Ovary (tissue), 9 donors: ENCODE data around the gene KCNH6. TPM values are rescaled to one million over a fixed set of nuclear protein-coding genes. Genes with fewer than 3 reads are reported as not detected.

Experiments used
- DNase-seq, 5 donors: peaks; one replicate each; pipeline ENCODE4 v3.0.0-alpha.2; 2019 to 2020
- H3K27ac ChIP-seq, 2 donors: fragments of 200-600 bp; one replicate each; pipeline versions ENCODE4 v1.5.1 to v1.8.0; 2019 to 2022
- H3K27me3 ChIP-seq: fragments of 200-600 bp; one replicate; pipeline ENCODE4 v1.8.0; 2022
- H3K36me3 ChIP-seq: fragments of 200-600 bp; sonication (generic); one replicate; pipeline ENCODE4 v1.5.1; 2019
- H3K4me1 ChIP-seq: one replicate; pipeline ENCODE4 v1.8.1; 2013; ENCODE audit warnings: mild to moderate bottlenecking, moderate library complexity; ENCODE audit not compliant: insufficient read depth
- H3K4me3 ChIP-seq: fragments of 200-600 bp; sonication (generic); one replicate; pipeline ENCODE4 v1.5.1; 2017
- H3K9me3 ChIP-seq, 2 donors: fragments of 200-600 bp in 1 of 2; sonication (generic) in 1 of 2; one replicate each; pipeline versions ENCODE4 v1.5.1 to v1.8.1; 2013 to 2019; ENCODE audit warnings: mild to moderate bottlenecking in 1 of 2, moderate library complexity in 1 of 2
- EP300 ChIP-seq: sonication (generic); formaldehyde crosslinking; IDR thresholded peaks from one replicate; pipeline ENCODE4 v1.6.1; 2017; ENCODE audit warnings: antibody characterized with exemption
- POLR2A ChIP-seq: fragments of 450-650 bp; IDR thresholded peaks from one replicate; pipeline ENCODE4 v1.6.1; 2017; ENCODE audit warnings: antibody characterized with exemption, mild to moderate bottlenecking, moderate library complexity
- WGBS, 3 donors: extraction: QIAGEN DNeasy Blood & Tissue Kit in 1 of 3; methylation state at CpG; one replicate each; pipeline versions ENCODE4 v1.1.5 to v1.1.7; 2013 to 2017; 5-methylcytosine and 5-hydroxymethylcytosine counted together
- intact Hi-C, 4 donors: fragments of 100-400 bp; cut with DNase I; formaldehyde crosslinking; loops; one replicate each; pipeline versions ENCODE4 v1.11.0 to v1.15.1; 2022 to 2023
- polyA plus RNA-seq, 2 donors: library from polyadenylated mRNA; stranded (reverse); fragments of 200-250 nt in 1 of 2; fragments of 350-450 nt in 1 of 2; fragmentation: Illumina TruSeq in 1 of 2; extraction: RNeasy Lipid Tissue Mini Kit (QIAGEN cat#74804) in 1 of 2; gene quantifications; one replicate each; pipeline ENCODE4 v1.2.3, GENCODE V29; 2013 to 2014
- total RNA-seq, 7 donors: library from RNA; depleted of rRNA in 2 of 7; stranded (reverse); fragments of >200 nt in 2 of 7; fragmentation: NEBNext Ultra II Directional in 3 of 7; extraction: Animal tissue kit (Norgen Biotek cat#: 25700) in 3 of 7; gene quantifications; one replicate each; pipeline versions ENCODE4 v1.1.0 to v1.2.4, GENCODE V29; 2016 to 2023
- TF ChIP-seq, protein P1 (sequence below), 3 donors: fragments of 450-650 bp in 2 of 3; fragments of 200-600 bp in 1 of 3; IDR thresholded peaks; one replicate each; pipeline versions ENCODE4 v1.5.1 to v1.8.0; 2016 to 2022; ENCODE audit warnings: antibody characterized with exemption in 3 of 3, mild to moderate bottlenecking in 1 of 3
- donor health status: DM: no; HTN: no; CAD: no; lungs with moderate emphysema.
- donor health status: DM: no; HTN: no; CAD: no.
- donor health status: Bipolar disorder and iron deficiency.
- donor health status: DM: yes; HTN: yes; CAD: no.
- donor health status: DM: no; HTN: no; CAD: no.
- donor health status: DM: yes; HTN: yes; CAD: no.

KCNH6 gene
- total and polyA plus RNA-seq, 9 donors, result 0.36 TPM; not detected in 8

DNA sequence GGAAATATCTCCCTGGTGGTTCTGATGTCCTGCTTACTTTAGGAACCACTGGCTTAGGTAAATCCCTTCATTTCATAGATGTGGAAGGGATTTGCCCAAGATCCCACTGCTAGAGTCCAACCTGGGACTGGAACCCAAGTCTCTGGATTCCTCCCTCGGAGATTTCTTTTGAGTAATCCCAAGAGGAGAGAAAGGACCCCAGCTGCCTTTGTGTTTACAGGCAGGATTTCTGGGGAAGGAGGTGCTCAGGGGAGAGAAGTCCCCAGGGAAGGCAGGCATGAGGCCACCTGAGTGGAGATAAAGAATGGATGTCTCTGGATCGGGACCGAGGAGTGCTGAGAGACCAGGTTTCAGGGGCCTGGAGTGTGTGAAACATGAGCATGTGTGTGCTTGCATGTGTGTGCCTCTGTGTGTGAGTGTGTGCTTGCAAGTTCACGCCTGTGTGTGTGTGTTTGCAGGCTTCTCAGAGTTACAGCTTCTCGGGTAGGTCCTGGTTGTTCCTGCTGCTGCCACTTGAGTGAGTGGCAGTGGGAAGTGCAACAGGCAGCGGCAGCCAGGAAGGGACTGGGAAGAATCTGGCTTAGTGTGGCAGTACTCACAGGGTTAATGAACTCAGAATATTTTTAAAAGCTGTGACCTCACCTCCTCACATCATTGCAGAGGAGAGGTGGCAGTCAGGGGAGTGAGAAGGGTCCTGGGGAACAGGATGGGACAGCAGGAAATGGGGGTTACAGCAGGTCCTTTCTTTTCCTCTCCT lies 2.2 kb downstream of the KCNH6 start:
- Histone ChIP-seq H3K27me3 (no peaks in the 10 kb centered on the region), H3K9me3 (no peaks in the 10 kb centered on the region), H3K4me3 (no peak overlapping the region), H3K27ac (no peak overlapping the region), H3K4me1 (peaks cover 1% of the 10 kb centered on the region), H3K36me3 (no peaks in the 10 kb centered on the region)
- intact Hi-C loops, result no loop called here
- WGBS, 3 donors, result 65 to 71% (median 68%) methylated on average over 6 of the region's 6 CpGs
- no peak for DNase-seq
- TF ChIP-seq, protein P1, sequence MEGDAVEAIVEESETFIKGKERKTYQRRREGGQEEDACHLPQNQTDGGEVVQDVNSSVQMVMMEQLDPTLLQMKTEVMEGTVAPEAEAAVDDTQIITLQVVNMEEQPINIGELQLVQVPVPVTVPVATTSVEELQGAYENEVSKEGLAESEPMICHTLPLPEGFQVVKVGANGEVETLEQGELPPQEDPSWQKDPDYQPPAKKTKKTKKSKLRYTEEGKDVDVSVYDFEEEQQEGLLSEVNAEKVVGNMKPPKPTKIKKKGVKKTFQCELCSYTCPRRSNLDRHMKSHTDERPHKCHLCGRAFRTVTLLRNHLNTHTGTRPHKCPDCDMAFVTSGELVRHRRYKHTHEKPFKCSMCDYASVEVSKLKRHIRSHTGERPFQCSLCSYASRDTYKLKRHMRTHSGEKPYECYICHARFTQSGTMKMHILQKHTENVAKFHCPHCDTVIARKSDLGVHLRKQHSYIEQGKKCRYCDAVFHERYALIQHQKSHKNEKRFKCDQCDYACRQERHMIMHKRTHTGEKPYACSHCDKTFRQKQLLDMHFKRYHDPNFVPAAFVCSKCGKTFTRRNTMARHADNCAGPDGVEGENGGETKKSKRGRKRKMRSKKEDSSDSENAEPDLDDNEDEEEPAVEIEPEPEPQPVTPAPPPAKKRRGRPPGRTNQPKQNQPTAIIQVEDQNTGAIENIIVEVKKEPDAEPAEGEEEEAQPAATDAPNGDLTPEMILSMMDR (IDR thresholded peaks at IDR 0.05), result no peak
- TF ChIP-seq POLR2A, result no peak

DNA sequence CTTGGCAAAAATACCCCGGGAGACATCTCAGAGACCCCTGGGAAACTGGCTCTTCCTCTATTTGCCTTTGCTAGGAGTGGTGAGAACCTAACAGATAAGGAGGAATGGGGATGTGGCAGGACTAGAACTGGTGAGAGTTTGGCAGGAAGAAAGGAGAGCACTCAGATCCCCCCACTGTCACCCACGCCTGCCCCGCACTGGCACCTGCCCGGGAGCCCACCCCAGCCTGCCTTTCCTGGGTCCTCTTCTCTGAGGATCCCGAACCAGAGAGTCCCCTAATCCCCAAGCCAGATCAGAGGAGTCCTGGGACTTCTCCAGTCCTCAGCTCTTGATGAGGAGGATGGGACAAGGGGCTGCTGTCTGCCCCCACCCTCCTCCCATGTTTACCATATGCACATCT lies 3.7 kb downstream of the KCNH6 start:
- H3K36me3 ChIP-seq, result no peaks in the 10 kb centered on the region
- intact Hi-C loops, result no loop called here
- no peaks in the 10 kb centered on the region for H3K9me3 ChIP-seq
- H3K4me1 ChIP-seq, result peaks cover 1% of the 10 kb centered on the region
- no peak overlapping the region for H3K4me3 ChIP-seq
- H3K27me3 ChIP-seq, result no peaks in the 10 kb centered on the region
- WGBS, 3 donors, result 73 to 79% (median 75%) methylated on average over 5 of the region's 5 CpGs
- DNase-seq, result no peak
- H3K27ac ChIP-seq, result no peak overlapping the region
- TF ChIP-seq EP300, result no peak
- TF ChIP-seq, protein P1 (IDR thresholded peaks at IDR 0.05), result no peak
- TF ChIP-seq POLR2A, result no peak

DNA sequence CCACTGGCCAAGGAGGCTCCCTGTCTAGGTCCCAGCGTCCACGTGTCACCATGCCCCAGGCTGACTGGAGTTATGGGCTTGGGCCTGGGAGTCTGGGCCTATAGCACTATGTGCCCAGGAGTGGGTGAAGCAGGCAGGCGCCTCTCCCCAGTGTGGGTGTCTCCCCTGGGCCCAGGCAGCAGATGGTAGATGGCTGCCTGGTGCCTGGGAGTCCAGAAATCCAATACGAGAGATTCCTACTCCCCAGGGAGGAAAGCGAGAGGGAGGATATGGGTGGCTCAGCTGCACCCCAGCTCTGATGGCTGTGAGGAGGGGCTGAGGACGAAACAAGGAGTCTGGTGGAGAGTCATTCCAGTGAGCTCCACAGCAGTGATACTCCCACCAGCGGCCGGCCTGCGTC lies 5.0 kb downstream of the KCNH6 start:
- peaks cover 1% of the 10 kb centered on the region for H3K4me1 ChIP-seq
- no peak for DNase-seq
- H3K4me3 ChIP-seq, result no peak overlapping the region
- H3K36me3 ChIP-seq, result no peaks in the 10 kb centered on the region
- no peak for TF ChIP-seq EP300
- TF ChIP-seq, protein P1 (IDR thresholded peaks at IDR 0.05), result no peak
- no peak for TF ChIP-seq POLR2A
- no peaks in the 10 kb centered on the region for H3K9me3 ChIP-seq
- intact Hi-C loops, result no loop called here
- no peaks in the 10 kb centered on the region for H3K27me3 ChIP-seq
- WGBS, 3 donors, result 85 to 87% (median 85%) methylated on average over 9 of the region's 9 CpGs
- H3K27ac ChIP-seq, result no peak overlapping the region

DNA sequence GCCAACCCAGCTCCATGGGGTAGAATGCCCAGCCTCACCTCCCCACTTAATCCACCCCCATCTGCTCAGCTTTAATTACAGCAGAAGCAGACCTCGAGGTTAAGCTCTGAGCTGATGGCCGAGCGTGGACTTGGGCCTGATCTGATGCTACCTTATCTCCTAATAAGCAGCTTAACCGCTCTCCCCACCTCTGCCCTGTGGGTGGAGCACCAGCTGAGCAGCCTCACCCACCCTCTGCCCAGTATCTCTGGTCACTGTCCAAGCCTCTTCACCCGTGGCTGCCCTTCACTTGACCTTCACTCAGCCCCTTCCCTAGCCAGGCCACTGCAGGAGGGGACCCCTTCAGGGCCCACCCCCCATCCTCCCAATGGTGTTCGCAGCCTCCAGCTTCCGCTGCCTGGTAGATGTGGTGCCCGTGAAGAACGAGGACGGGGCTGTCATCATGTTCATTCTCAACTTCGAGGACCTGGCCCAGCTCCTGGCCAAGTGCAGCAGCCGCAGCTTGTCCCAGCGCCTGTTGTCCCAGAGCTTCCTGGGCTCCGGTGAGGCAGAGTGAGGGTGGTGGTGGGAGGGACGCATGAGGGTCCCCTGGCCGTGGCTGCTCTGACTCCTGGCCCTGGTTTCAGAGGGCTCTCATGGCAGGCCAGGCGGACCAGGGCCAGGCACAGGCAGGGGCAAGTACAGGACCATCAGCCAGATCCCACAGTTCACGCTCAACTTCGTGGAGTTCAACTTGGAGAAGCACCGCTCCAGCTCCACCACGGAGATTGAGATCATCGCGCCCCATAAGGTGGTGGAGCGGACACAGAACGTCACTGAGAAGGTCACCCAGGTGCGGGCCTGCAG lies 6.8 kb downstream of the KCNH6 start:
- WGBS, 3 donors, result 81 to 84% (median 84%) methylated on average over 24 to 26 of the region's 26 CpGs
- Histone ChIP-seq H3K27ac (no peak overlapping the region), H3K4me1 (no peaks in the 10 kb centered on the region), H3K9me3 (no peaks in the 10 kb centered on the region), H3K36me3 (no peaks in the 10 kb centered on the region), H3K4me3 (no peak overlapping the region), H3K27me3 (no peaks in the 10 kb centered on the region)
- intact Hi-C loops, result no loop called here
- TF ChIP-seq POLR2A (no peak), EP300 (no peak)
- TF ChIP-seq, protein P1 (IDR thresholded peaks at IDR 0.05), result no peak
- no peak for DNase-seq
